H9 (cell line): ENCODE data around the gene SGO2. TPM values are rescaled to one million over a fixed set of nuclear protein-coding genes. Genes with fewer than 3 reads are reported as not detected.

Experiments
- DNase-seq: peaks from one replicate; pipeline ENCODE4 v3.0.0-alpha.2; 2017
- H2AFZ ChIP-seq: one replicate; pipeline ENCODE4 v1.6.1; 2013; ENCODE audit warnings: mild to moderate bottlenecking, low read length, control low read depth, moderate library complexity
- H2AK5ac ChIP-seq: 2 replicates; pipeline ENCODE4 v1.6.1; 2013; ENCODE audit warnings: low read length, control low read depth, mixed read lengths; ENCODE audit not compliant: insufficient read length
- H2BK120ac ChIP-seq: one replicate; pipeline ENCODE4 v1.6.1; 2013; ENCODE audit warnings: low read depth, mild to moderate bottlenecking, low read length, control low read depth, inconsistent platforms; ENCODE audit not compliant: poor library complexity, severe bottlenecking
- H2BK12ac ChIP-seq: 2 replicates; pipeline ENCODE4 v1.6.1; 2013; ENCODE audit warnings: low read length, control low read depth, mixed read lengths, low read depth; ENCODE audit not compliant: insufficient read length
- H2BK15ac ChIP-seq: 2 replicates; pipeline ENCODE4 v1.6.1; 2013; ENCODE audit warnings: low read depth, low read length, control low read depth
- H2BK20ac ChIP-seq: one replicate; pipeline ENCODE4 v1.6.1; 2013; ENCODE audit warnings: low read depth, mild to moderate bottlenecking, low read length, control low read depth, inconsistent platforms; ENCODE audit not compliant: poor library complexity, severe bottlenecking
- H2BK5ac ChIP-seq: 2 replicates; pipeline ENCODE4 v1.6.1; 2013; ENCODE audit warnings: low read length, control low read depth, mixed read lengths; ENCODE audit not compliant: insufficient read length
- H3K14ac ChIP-seq: 2 replicates; pipeline ENCODE4 v1.6.1; 2013; ENCODE audit warnings: low read length, control low read depth; ENCODE audit not compliant: insufficient read depth
- H3K18ac ChIP-seq: 2 replicates; pipeline ENCODE4 v1.6.1; 2013; ENCODE audit warnings: low read depth, mild to moderate bottlenecking, mixed read lengths, low read length, control low read depth; ENCODE audit not compliant: insufficient read length
- H3K23ac ChIP-seq: 2 replicates; pipeline ENCODE4 v1.6.1; 2013; ENCODE audit warnings: low read length, control low read depth, mixed read lengths, low read depth; ENCODE audit not compliant: insufficient read length
- H3K23me2 ChIP-seq: 2 replicates; pipeline ENCODE4 v1.6.1; 2013; ENCODE audit warnings: low read depth, mild to moderate bottlenecking, mixed read lengths, low read length, control low read depth; ENCODE audit not compliant: insufficient read length, poor library complexity, severe bottlenecking
- H3K27ac ChIP-seq: 2 replicates; pipeline ENCODE4 v1.5.1; 2013; ENCODE audit warnings: low read length, control low read depth, mixed read lengths, low read depth; ENCODE audit not compliant: insufficient read length
- H3K27me3 ChIP-seq: 2 replicates; pipeline ENCODE4 v1.6.1; 2013; ENCODE audit warnings: low read length, control low read depth, inconsistent platforms; ENCODE audit not compliant: insufficient read depth
- H3K4ac ChIP-seq: 2 replicates; pipeline ENCODE4 v1.6.1; 2013; ENCODE audit warnings: low read depth, mild to moderate bottlenecking, control low read depth, inconsistent platforms, low read length, moderate library complexity
- H3K4me1 ChIP-seq: 2 replicates; pipeline ENCODE4 v1.6.1; 2013; ENCODE audit warnings: low read length, control low read depth, inconsistent platforms; ENCODE audit not compliant: insufficient read depth
- H3K4me2 ChIP-seq: 2 replicates; pipeline ENCODE4 v1.6.1; 2013; ENCODE audit warnings: low read length, control low read depth, mixed read lengths; ENCODE audit not compliant: insufficient read length, insufficient read depth
- H3K56ac ChIP-seq: 2 replicates; pipeline ENCODE4 v1.6.1; 2013; ENCODE audit warnings: low read depth, mild to moderate bottlenecking, mixed read lengths, low read length, control low read depth; ENCODE audit not compliant: insufficient read length
- H3K79me1 ChIP-seq: 2 replicates; pipeline ENCODE4 v1.6.1; 2013; ENCODE audit warnings: low read depth, mild to moderate bottlenecking, moderate library complexity, low read length, control low read depth, inconsistent platforms; ENCODE audit not compliant: insufficient read depth, poor library complexity, severe bottlenecking
- H3K79me2 ChIP-seq: 2 replicates; pipeline ENCODE4 v1.6.1; 2013; ENCODE audit warnings: low read length, control low read depth, inconsistent platforms; ENCODE audit not compliant: insufficient read depth
- H3K9ac ChIP-seq: 2 replicates; pipeline ENCODE4 v1.6.1; 2013; ENCODE audit warnings: low read length, control low read depth, mixed read lengths; ENCODE audit not compliant: insufficient read length; ENCODE audit errors: extremely low read depth
- H3K9me3 ChIP-seq: one replicate; pipeline ENCODE4 v1.6.1; 2013; ENCODE audit warnings: low read depth, low read length, inconsistent platforms; ENCODE audit not compliant: control insufficient read depth
- H3T11ph ChIP-seq: one replicate; pipeline ENCODE4 v1.6.1; 2013; ENCODE audit warnings: mild to moderate bottlenecking, low read length, control low read depth, inconsistent platforms
- H4K20me1 ChIP-seq: one replicate; pipeline ENCODE4 v1.6.1; 2013; ENCODE audit not compliant: control insufficient read depth, insufficient read length, insufficient read depth
- H4K5ac ChIP-seq: 2 replicates; pipeline ENCODE4 v1.6.1; 2013; ENCODE audit warnings: low read depth, mild to moderate bottlenecking, mixed read lengths, low read length, control low read depth; ENCODE audit not compliant: insufficient read length
- H4K8ac ChIP-seq: replicated peaks from 2 replicates; pipeline ENCODE4 v1.6.1; 2013; ENCODE audit warnings: low read length, control low read depth, mixed read lengths, low read depth; ENCODE audit not compliant: insufficient read length
- H4K91ac ChIP-seq: 2 replicates; pipeline ENCODE4 v1.6.1; 2013; ENCODE audit warnings: low read depth, mild to moderate bottlenecking, moderate library complexity, mixed read lengths, low read length, control low read depth; ENCODE audit not compliant: insufficient read length
- H3K27ac Mint-ChIP-seq, 3 experiments: 2 replicates in 2 of 3; 3 replicates in 1 of 3; pipeline ENCODE4 v1.8.0; 2020 to 2021; ENCODE audit warnings: mixed read lengths in 3 of 3, mild to moderate bottlenecking in 1 of 3, moderate library complexity in 1 of 3
- H3K27me3 Mint-ChIP-seq: 2 replicates; pipeline ENCODE4 v1.8.0; 2021; ENCODE audit warnings: low read depth, mild to moderate bottlenecking, moderate library complexity, mixed read lengths
- H3K36me3 Mint-ChIP-seq, 3 experiments: 2 replicates in 2 of 3; 3 replicates in 1 of 3; pipeline ENCODE4 v1.8.0; 2020 to 2021; ENCODE audit warnings: low read depth in 3 of 3, mixed read lengths in 3 of 3; ENCODE audit not compliant: insufficient read depth in 1 of 3
- H3K4me1 Mint-ChIP-seq, 2 experiments: 2 replicates each; pipeline ENCODE4 v1.8.0; 2020; ENCODE audit warnings: mixed read lengths in 2 of 2
- H3K4me3 Mint-ChIP-seq, 2 experiments: 2 replicates in 1 of 2; 3 replicates in 1 of 2; pipeline ENCODE4 v1.8.0; 2020 to 2021; ENCODE audit warnings: mild to moderate bottlenecking in 2 of 2, mixed read lengths in 2 of 2, moderate library complexity in 1 of 2
- H3K9me3 Mint-ChIP-seq, 2 experiments: 2 replicates in 1 of 2; 3 replicates in 1 of 2; pipeline ENCODE4 v1.8.0; 2020; ENCODE audit warnings: mild to moderate bottlenecking in 2 of 2, mixed read lengths in 2 of 2, moderate library complexity in 1 of 2
- WGBS: extraction: QIAGEN DNeasy Blood & Tissue Kit; methylation state at CpG from one replicate; pipeline ENCODE4 v1.1.7; 2013; ENCODE audit warnings: missing lambda C conversion rate, low lambda C conversion rate, mixed read lengths; ENCODE audit not compliant: insufficient read length; ENCODE audit errors: extremely low coverage; 5-methylcytosine and 5-hydroxymethylcytosine counted together
- total RNA-seq: library from RNA; stranded (reverse); gene quantifications from 2 replicates; pipeline ENCODE4 v1.2.1, GENCODE V29; 2021
- TF ChIP-seq, protein P1 (sequence below): fragments of 200-600 bp; sonication (generic); conservative IDR thresholded peaks from 3 replicates; pipeline ENCODE4 v1.8.0; 2021; ENCODE audit warnings: antibody characterized with exemption, mild to moderate bottlenecking

The SGO2 gene
- total RNA-seq, 1 experiment from 2014 or later, result 25.6 TPM

DNA sequence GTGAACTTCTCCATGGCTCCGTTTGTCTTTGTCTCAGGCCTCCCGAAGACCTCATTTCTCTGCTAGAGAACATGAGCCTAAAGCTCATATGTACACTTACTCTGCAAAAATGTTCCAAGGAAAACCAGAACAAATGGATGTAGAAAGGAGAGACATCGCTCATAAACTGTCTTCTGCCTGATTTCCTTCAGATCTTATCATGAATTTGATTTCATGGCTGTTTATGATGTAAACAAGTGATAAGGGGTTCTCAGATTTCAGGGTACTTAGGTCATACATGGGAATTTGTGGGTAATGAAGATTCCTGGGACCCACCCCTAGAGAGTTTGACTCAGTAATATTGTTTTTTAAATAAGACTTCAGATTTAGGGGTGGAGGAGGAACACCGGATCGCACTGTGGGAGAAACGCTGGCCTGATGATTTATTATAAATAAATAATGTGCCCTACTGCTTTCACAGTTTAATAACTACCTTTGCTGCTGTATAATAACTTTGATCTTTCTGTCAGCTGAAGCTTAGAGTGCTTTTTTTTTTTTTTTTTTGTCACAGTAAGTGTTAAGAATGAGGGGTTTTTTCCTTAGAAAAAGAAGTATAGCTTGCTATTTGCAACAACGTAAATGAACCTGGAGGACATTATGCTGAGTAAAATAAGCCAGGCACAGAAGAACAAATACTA lies 74.7 kb downstream of the SGO2 start:
- H3K9me3 ChIP-seq, result no peaks in the 10 kb centered on the region
- H3K79me2 ChIP-seq, result no peaks in the 10 kb centered on the region
- no peak overlapping the region for H4K5ac ChIP-seq
- H3K4ac ChIP-seq, result no peak overlapping the region
- H2AK5ac ChIP-seq, result no peak overlapping the region
- no CpG with 5 or more reads among the region's 7 CpGs for WGBS
- H3K56ac ChIP-seq, result no peak overlapping the region
- no peaks in the 10 kb centered on the region for H3K79me1 ChIP-seq
- H2BK12ac ChIP-seq, result no peak overlapping the region
- TF ChIP-seq, protein P1, sequence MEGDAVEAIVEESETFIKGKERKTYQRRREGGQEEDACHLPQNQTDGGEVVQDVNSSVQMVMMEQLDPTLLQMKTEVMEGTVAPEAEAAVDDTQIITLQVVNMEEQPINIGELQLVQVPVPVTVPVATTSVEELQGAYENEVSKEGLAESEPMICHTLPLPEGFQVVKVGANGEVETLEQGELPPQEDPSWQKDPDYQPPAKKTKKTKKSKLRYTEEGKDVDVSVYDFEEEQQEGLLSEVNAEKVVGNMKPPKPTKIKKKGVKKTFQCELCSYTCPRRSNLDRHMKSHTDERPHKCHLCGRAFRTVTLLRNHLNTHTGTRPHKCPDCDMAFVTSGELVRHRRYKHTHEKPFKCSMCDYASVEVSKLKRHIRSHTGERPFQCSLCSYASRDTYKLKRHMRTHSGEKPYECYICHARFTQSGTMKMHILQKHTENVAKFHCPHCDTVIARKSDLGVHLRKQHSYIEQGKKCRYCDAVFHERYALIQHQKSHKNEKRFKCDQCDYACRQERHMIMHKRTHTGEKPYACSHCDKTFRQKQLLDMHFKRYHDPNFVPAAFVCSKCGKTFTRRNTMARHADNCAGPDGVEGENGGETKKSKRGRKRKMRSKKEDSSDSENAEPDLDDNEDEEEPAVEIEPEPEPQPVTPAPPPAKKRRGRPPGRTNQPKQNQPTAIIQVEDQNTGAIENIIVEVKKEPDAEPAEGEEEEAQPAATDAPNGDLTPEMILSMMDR, result no peak
- H3K14ac ChIP-seq, result no peak overlapping the region
- Mint-ChIP-seq H3K4me3 (no peak overlapping the region), H3K4me1 (no peaks in the 10 kb centered on the region), H3K36me3 (peaks cover 0 to 3% (median 0%) of the 10 kb centered on the region in 3 experiments; a peak in 1 of 7 replicates), H3K27ac (no peak overlapping the region), H3K9me3 (no peaks in the 10 kb centered on the region), H3K27me3 (no peaks in the 10 kb centered on the region)
- H3K18ac ChIP-seq, result no peak overlapping the region
- no peak overlapping the region for H3K23ac ChIP-seq
- H3K4me2 ChIP-seq, result no peak overlapping the region
- no peaks in the 10 kb centered on the region for H3K27me3 ChIP-seq
- H3T11ph ChIP-seq, result no peak overlapping the region
- H3K27ac ChIP-seq, result no peak overlapping the region
- H3K9ac ChIP-seq, result no peak overlapping the region
- no peaks in the 10 kb centered on the region for H3K4me1 ChIP-seq
- H2BK15ac ChIP-seq, result no peak overlapping the region
- H2BK5ac ChIP-seq, result no peak overlapping the region
- H2BK20ac ChIP-seq, result no peak overlapping the region
- DNase-seq, result no peak
- H2AFZ ChIP-seq, result no peak overlapping the region
- no peak overlapping the region for H4K8ac ChIP-seq
- no peaks in the 10 kb centered on the region for H3K23me2 ChIP-seq
- H4K20me1 ChIP-seq, result no peaks in the 10 kb centered on the region
- H2BK120ac ChIP-seq, result no peak overlapping the region
- no peak overlapping the region for H4K91ac ChIP-seq
